22Rv1 (cell line): ENCODE measurements around the gene TNN.

Source experiments
- ZFX ChIP-seq: fragments of 450-650 bp; IDR thresholded peaks from 2 replicates; pipeline ENCODE4 v1.6.1; 2017; ENCODE audit warnings: antibody characterized with exemption, borderline replicate concordance
- TF ChIP-seq, protein P1 (sequence below): fragments of 450-650 bp; IDR thresholded peaks from 2 replicates; pipeline ENCODE4 v1.5.1; 2017; ENCODE audit warnings: mild to moderate bottlenecking

GRCh38 chr1:175174309-175175102, 106.9 kb downstream of the TNN start:
- TF ChIP-seq, protein P1, sequence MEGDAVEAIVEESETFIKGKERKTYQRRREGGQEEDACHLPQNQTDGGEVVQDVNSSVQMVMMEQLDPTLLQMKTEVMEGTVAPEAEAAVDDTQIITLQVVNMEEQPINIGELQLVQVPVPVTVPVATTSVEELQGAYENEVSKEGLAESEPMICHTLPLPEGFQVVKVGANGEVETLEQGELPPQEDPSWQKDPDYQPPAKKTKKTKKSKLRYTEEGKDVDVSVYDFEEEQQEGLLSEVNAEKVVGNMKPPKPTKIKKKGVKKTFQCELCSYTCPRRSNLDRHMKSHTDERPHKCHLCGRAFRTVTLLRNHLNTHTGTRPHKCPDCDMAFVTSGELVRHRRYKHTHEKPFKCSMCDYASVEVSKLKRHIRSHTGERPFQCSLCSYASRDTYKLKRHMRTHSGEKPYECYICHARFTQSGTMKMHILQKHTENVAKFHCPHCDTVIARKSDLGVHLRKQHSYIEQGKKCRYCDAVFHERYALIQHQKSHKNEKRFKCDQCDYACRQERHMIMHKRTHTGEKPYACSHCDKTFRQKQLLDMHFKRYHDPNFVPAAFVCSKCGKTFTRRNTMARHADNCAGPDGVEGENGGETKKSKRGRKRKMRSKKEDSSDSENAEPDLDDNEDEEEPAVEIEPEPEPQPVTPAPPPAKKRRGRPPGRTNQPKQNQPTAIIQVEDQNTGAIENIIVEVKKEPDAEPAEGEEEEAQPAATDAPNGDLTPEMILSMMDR: no peak
- no peak for TF ChIP-seq ZFX
